T1000 (cell line): ENCODE data around the gene SBNO2.

Source experiments
- DNase-seq: peaks from one replicate; lab custom pipeline; 2025; ENCODE audit warnings: mixed read lengths; lab: John Stamatoyannopoulos, UW

Gene SBNO2

DNA sequence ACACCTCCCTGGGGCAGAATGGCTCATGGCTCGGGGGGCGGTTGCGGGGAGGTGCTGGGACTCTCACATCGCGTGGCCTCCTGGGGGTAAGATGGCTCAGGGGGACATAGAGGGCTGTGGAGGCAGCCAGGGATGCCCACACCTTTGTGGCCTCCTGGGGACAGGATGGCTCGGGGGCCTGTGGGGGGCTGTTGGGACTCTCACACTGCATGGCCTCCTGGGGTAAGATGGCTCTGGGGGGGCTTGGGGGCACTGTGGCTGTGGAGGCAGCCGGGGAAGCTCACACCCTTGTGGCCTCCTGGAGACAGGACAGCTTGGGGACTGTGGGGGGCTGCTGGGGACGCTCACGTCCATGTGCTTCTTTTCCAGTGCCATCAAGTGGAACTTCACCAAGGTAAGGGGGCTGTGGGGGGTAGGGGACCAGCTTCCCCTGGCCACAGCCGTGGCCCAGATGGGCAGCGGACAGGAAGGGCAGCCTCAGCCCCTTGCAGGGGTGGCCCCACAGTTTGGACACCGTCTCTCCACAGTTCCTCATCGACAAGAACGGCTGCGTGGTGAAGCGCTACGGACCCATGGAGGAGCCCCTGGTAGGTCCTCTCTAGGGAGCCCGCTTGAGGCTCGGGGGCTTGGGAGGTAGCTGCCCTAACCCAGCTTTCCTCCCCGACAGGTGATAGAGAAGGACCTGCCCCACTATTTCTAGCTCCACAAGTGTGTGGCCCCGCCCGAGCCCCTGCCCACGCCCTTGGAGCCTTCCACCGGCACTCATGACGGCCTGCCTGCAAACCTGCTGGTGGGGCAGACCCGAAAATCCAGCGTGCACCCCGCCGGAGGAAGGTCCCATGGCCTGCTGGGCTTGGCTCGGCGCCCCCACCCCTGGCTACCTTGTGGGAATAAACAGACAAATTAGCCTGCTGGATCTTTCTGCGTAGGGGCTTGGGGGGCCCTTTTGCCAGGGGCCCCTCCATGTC is 67.9 kb downstream of the SBNO2 start:
- no peak for DNase-seq

DNA sequence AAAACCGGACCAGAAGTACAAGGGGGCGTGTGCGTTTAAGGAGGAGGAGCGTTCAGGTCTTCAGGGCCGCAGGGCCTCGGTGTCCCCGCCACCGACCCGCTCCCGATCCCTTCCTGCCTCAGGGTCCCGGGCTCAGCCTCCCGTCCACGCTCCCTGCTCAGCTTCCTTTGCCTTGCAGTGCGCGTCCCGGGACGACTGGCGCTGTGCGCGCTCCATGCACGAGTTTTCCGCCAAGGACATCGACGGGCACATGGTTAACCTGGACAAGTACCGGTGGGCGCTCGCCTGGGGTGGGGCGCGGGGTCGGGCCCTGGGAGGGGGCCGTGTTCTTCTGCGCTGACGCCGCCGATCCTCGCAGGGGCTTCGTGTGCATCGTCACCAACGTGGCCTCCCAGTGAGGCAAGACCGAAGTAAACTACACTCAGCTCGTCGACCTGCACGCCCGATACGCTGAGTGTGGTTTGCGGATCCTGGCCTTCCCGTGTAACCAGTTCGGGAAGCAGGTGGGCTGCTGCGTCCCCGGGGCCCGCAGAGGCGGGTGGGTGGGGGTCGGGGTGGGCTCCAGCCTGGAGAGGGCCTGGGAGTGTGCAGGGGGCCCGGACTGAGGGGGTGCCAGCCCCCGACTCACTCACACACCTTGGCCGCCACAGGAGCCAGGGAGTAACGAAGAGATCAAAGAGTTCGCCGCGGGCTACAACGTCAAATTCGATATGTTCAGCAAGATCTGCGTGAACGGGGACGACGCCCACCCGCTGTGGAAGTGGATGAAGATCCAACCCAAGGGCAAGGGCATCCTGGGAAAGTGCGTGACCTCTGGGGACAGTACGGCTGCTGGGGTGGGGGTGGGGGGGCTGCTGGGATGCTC is 68.8 kb downstream of the SBNO2 start:
- peak; percentile 54 for DNase-seq

DNA sequence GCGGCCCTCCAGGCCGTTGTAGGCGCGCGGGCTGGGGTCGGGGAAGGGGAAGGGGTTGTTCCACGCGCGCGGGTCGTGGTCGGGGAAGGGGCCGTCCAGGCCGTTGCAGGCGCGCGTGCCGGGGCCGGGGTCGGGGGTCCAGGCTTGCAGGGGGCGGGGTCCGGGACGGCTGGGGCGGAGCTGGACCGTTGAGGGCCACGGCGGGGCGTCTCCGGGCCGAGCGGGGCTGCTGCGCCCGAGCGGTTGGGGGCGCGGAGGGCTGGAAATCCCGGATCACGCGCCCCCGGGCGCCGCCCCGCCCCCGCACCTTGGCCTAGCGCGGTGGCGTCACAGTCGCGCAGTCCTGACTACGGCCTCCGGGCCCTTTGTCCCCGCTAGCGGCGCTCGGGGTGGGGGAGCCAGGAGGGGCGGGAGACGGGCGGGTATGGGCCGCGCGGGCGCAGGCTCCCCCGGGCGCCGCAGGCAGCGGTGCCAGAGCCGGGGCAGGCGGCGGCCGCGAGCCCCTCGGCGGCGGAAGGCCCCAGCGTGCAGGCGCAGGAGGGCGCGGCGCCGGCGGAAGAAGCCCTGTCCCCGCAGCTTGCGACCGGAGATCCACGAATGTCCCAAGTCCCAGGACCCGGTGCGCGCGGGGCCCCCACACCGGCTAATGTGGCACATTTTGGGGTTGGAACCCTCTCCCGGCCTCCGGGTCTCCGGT is 69.6 kb downstream of the SBNO2 start:
- peak; percentile 76 for DNase-seq

DNA sequence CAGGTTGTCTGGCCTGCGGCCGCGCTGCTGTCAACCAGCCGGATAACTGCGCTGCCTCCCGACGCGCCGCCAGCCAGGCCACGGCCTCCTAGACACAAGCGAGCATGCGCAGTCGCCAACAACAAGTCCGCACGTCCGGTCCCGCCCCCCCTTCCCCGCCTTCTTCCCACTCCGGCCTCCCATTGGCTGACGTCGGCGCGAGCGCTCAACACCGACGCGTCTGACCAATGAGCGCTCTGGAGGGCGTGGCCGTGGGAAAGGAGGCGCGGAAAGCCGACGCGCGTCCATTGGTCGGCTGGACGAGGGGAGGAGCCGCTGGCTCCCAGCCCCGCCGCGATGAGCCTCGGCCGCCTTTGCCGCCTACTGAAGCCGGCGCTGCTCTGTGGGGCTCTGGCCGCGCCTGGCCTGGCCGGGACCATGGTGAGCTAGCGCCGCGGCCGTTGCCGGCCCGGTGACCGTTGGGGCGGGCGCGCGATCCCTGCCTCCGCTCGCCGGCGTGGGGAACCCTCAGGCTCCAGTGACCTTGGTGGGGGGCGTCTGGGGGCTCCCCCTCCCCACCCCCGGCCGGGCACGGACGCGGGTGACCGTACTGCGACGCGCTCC is 70.3 kb downstream of the SBNO2 start, which contains the start of gene GPX4:
TSS of gene GPX4 (plus strand) at position 287 of the 603 bp plus-strand sequence. CDS start at position 337, 50 bp downstream.
- peak; percentile 99 for DNase-seq

DNA sequence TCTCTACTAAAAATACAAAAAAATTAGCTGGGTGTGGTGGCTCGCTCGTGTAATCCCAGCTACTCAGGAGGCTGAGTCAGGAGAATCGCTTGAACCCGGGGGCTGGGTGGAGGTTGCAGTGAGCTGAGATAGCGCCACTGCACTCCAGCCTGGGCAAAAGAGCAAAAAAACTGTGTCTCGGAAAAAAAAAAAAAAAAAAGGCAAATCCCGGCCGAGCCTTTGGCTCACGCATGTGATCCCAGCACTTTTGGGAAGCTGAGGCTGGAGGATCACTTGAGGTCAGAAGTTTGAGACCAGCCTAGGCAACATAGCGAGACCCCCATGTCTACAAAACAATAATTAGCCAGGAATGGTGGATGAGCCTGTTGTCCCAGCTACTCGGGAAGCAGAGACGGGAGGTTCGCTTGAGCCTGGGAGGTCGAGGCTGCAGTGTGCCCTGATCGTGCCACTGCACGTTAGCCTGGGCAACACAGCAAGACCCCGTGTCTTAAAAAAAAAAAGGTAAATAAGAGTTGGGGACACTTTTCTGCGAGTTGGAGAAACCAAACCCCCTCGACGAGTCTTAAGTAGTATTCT is 70.8 kb downstream of the SBNO2 start:
- no peak for DNase-seq

DNA sequence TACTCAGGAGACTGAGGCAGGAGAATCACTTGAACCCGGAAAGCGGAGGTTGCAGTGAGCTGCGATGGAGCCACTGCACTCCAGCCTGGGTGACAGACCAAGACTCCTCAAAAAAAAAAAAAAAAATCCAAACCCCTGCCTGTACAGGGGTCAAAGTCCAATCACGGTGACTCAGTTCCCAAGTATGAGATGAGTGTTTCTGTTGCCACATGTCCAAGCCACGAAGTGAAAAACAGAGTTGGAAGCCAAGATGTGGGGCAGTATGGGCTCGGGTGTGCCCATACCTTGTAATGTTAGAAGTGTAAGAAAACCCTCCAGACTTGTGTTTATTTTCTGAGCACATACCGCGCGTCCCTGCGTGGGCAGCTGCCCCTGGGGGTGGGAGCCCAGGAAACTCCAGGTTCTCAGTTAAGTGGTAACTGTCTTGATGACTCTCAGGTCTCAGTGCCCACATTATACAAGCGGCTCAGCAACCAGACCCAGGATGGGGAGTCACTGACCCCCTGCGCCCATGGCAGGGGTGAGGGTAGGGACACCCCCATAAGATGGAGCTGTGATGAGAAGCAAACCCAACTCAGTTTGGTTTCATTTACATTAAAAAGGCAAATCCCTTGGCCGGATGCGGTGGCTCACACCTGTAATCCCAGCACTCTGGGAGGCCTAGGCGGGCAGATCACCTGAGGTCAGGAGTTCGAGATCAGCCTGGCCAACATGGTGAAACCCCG is 71.5 kb downstream of the SBNO2 start:
- peak; percentile 93 for DNase-seq

DNA sequence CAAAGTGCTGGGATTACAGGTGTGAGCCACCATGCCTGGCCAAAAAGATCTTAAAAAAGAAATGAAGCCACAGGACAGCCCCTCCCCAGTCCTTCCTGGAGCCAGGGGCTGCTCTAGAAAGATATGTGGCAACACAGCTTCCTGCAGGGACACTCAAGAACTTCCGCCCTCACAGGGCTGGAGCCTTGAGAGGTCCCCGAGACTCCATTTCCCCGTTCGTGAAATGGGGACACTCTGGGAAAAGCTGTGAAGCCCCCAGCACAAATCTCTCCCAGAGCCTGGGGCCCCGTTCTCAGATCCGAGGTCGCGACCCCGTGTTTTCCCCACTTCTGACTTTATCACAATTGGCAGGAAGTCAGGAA is 72.8 kb downstream of the SBNO2 start:
- no peak for DNase-seq

DNA sequence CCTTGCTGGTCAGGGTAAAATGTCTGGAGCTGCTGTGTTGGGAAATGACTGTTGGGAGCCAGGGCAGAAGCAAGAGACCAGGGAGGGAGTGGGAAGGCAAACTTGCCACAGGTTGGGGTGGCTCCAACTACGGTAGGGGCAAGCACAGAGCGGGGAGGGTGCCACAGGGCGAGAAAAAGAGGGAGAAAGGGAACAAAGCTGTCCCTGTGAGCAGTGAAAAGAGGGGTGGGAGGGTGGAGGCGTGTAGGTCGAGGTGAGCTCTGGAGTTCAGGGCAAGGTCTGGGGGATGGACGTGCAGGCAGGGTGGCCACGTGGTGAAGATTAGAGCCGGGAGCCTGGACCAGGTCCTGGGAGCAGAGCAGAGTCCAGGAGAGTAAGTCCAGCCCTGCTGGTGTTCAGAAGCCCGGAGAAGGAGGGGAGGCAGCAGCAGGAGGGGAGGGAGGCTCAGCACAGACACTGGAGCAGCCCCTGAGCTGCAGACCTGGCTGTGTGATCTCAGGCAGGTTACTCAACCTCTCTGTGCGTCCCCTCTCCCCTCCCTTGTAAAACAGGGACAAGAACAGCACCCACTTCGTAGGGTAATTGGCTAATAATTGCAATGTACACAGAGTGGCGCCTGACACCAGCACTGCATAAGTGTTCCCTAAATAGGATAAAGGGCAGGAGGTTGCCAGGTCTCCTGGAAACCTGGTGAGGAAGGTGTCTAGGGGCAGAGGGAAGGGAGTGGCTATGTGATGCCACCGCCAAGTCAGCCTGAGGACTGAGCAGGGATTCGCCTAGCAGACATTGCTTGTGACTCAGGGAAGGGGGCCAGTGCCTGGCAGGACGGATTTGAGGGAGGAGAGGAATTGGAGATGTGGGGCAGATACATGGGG is 75.7 kb downstream of the SBNO2 start:
- DNase-seq, result no peak

DNA sequence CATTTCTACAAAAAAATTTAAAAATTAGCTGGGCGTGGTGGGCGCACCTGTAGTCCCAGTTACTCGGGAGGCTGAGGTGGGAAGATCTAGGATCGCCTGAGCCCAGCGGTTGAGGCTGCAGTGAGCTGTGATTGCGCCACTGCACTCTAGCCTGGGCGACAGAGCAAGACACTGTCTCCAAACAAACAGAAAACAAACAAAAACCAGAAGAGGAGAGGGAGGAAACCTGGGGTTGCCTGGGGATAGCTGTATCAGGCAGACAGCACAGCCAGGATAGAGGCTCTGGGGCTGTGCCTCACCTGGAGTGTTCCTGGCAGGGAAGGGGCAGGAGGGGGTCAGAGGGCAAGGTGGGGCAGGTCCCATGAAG is 76.3 kb downstream of the SBNO2 start:
- no peak for DNase-seq

DNA sequence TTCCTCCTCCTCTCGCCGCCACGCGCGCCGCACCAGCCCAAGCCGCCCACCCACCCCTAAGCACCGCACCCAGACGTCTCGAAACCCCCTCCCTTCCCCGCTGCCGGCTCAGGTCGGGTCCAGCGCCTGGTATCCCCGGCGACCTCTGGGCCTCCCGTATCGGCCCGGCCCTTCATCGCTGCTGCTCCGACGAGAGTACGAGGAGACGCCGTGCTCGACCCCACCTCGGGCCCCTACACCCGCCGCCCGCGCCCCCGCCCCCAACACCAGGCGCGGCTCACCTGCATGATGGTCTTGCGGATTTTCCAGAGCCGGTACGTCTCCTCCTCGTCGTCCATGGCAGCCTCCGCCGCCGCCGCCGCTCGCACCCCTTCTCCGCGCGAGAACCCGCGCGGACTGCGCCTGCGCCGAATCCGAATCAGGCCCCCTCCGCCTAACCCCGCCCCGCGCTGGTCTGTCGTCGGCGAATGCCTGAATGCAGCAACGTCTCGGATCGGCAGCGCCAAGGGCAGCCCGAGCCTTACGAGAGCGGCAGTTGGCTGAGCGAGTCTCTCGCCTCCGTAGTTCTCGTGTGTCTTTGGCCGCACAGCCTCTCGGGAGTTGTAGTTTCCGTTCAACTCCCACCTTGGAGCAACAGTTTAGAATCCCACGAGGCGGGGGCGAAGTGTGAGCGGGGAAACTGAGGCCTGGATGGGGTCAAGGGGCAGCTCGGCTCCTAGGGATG is 78.9 kb downstream of the SBNO2 start, which contains the start of gene POLR2E:
TSS of gene POLR2E (minus strand) at position 398 of the 724 bp plus-strand sequence. CDS start at position 338, 60 bp downstream.
- peak; percentile 98 for DNase-seq

DNA sequence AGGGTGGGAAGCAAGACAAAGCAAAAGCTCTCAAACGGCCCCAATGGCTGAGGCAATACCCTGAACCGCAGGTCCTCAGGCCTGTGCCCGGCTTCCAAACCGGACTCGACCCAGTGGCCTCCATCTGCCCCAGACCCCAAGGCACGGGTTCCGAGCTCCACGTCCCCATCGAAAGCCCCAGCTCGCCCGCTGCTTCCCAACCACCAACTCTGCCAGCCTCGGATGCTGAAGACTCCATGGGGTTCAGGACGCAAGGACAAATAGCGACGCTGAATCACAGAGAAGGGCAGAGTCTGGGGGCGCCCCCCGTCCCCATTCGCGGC is 79.5 kb downstream of the SBNO2 start:
- no peak for DNase-seq

DNA sequence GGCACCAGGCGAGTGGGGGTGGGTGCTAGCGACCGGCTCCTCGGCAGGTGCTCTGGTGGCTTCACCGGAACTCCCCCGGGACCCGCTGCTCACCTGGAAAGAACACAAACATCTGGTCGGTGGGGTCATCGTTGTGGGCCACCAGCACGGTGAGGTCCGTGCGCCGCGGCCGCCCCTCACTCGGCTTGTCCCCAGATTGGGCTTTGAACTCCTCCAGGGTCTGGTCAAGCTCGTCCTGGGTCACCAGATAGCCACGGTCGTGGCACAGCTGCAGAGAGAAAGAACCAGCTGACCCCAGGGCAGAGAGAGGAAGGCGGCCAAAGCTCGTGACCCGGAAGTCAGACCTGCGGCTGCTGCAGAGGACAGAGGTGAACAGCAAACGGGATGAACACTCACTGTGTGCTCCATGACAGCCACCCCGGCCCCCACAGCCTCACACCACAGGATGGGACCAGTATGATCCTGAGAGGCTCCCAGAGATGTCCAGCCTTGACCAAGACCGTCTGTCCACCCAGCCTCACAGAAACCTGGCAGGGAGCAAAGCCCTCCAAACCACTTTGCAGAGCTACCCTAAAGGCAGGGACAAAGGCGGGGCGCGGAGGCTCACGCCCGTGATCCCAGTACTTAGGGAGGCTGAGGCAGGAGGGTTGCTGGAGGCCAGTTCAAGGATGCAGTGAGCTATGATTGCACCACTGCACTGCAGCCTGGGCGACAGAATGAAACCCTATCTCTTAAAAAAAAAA is 80.1 kb downstream of the SBNO2 start:
- no peak for DNase-seq

DNA sequence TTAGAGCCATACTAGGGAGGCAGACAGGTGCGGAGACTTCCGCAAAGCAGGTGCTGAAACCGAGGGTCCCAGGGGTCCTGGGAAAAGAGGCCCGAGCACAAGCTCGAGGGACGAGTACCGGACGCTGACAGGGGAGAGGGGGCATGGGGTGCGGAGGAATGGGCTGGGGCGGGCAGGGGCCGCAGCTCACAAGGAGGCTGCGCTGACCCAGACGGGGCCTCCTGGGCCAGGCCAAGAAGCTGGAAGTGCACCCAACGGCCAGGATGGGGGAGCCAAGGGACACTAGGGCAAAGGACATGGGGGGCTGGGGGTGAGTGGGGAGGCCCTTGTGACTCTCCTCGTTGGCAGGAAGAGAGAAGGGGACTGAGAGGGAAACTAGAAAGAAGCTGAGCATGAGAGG is 80.7 kb downstream of the SBNO2 start:
- no peak for DNase-seq

DNA sequence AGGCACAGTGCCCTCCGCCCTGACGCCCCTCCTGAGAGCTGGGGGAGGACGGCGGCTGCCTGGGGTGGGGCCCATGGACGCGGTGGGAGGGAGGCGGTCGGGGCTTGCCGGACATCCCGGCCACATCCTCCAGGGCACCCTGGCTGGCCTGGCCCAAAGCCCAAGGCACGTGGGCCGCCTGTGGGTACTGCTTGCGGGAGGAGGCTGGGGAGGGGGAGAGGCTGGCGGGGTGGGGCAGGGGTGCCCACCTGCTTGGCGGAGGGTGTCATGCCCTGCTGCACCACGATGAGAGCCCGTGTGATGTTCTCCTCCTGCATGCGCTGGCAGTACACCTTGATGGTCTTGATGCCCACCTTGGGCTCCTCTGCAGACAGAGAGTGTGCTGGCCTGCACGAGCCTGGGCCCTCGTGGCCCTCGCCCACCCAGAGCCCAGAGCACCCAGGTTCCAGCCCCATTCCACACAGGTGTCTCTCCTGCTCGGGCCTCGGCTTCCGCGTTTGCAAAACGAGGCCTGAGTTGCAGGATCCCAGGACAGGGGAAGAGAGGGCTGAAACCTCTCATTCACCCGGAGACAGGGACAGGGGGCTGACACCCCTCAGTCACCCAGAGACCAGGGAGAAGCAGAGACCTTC is 82.4 kb downstream of the SBNO2 start:
- DNase-seq, result no peak

DNA sequence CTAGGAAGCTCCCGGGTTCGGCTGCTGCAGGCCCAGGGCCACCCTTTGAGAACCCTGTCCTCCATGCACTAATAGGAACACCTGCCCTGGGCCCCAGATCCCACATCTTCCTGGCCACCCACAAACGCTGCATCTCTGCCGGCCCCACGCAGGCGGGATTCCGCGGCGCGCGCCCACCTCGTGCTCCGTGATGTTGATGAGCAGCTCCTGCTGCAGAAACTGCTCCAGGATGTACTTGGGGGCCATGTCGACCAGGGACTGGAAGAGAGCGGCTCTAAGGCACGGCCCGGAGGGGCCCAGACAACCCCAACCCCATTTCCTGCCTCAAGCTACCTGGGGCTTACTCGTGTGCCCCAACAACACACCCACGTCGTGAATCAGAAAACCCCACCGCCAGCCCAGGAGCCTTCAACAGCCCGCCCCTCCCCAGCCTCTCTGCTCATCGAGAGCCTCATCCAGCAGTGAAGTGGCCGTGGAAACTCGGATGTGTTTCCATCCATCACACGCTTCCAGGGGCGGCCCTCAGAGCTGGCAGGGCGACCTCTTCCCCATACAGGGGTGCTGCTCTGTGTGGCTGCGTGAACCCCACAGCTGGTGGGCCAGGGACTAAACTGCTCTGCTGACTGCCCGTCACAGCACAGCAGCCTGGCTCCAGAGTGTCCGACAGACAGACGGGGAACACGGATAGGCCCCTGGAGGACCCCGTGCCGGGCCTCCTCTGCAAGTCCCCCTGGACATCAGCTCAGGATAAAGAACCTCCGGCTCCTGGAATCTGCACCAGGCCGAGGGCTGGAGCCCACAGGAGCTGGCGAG is 83.1 kb downstream of the SBNO2 start:
- DNase-seq, result no peak

DNA sequence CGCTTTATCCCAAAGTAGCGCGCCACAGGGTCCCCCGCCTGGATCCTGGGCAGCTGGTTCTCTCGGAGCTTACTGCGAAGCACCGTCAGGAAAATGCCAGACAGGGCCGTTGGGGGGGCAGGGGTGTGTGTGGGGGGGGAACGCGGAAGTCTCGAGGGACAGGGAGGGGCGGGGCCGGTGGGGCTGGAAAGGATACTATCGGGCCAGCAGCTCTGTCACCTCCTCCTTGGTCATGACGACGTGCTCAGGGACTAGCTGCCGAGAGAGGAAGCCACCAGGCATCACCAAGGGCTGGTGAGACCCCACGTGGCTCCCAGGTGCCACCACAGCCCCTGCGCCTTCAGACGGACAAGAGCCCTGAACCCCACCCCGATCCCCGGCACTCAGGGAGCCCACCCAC is 84.2 kb downstream of the SBNO2 start:
- no peak for DNase-seq
